ENCODE results near the gene TIMM17A. TPM values are rescaled to one million over a fixed set of nuclear protein-coding genes. Genes with fewer than 3 reads are reported as not detected.

The TIMM17A gene
- total and polyA plus RNA-seq, 2 of the 4 experiments (the other 2 are of a cell fraction) = 80.4 to 87.3 TPM

DNA sequence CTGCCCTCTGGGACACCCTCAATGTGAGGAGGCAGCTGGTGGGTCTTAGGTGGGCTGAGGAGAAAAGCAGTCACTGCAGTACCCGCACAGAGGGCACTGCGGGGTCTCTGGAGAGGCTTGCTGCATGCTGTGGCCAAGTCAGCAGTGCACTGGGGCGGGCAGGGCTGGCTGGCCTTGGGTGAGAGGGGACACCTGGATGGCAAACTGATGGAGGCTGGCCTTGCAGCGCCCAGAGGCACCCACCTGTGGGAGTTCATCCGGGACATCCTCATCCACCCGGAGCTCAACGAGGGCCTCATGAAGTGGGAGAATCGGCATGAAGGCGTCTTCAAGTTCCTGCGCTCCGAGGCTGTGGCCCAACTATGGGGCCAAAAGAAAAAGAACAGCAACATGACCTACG is 58.3 kb downstream of the TIMM17A start:
- Histone ChIP-seq H3K27ac (ENCODE audit: insufficient read depth, low read length) (no peak overlapping the region), H3K9me1 (ENCODE audit: insufficient read depth, low read length) (no peaks in the 10 kb centered on the region; the same call in 1 of the 2 replicates), H3K14ac (replicated peaks; ENCODE audit: low read depth, low read length) (no peak overlapping the region), H3K56ac (ENCODE audit: extremely low read depth, insufficient read depth, low read length) (no peak overlapping the region), H2AK5ac (ENCODE audit: low read depth, low read length) (no peak overlapping the region; the same call in 1 of the 2 replicates), H2BK20ac (ENCODE audit: low read depth, low read length) (no peak overlapping the region), H3K9ac (ENCODE audit: low read depth, low read length) (no peak overlapping the region), H3K4ac (ENCODE audit: low read depth, low read length) (no peak overlapping the region), H3K79me1 (ENCODE audit: low read depth in 1 of 2, low read length in 2 of 2) (no peaks in the 10 kb centered on the region), H3K23ac (ENCODE audit: low read depth, low read length) (no peak overlapping the region), H2AK9ac (replicated peaks; ENCODE audit: low read depth, low read length, poor library complexity) (no peak overlapping the region), H4K5ac (ENCODE audit: low read depth, low read length) (no peak overlapping the region), H2AFZ (replicated peaks; ENCODE audit: low read length, poor library complexity) (no peak overlapping the region), H4K8ac (ENCODE audit: low read depth in 2 of 2, low read length in 2 of 2) (no peak overlapping the region), H2BK120ac (ENCODE audit: low read depth, low read length) (no peak overlapping the region), H3K4me2 (ENCODE audit: low read depth, low read length) (no peak overlapping the region), H3K4me1 (ENCODE audit: control insufficient read depth, insufficient read depth, low read length) (peaks cover 15% of the 10 kb centered on the region), H2BK5ac (ENCODE audit: low read depth, low read length, poor library complexity, severe bottlenecking) (no peak overlapping the region), H2BK15ac (ENCODE audit: low read depth, low read length) (no peak overlapping the region), H3K9me3 (ENCODE audit: control insufficient read depth, insufficient read depth, low read length) (no peaks in the 10 kb centered on the region), H3K4me3 (ENCODE audit: insufficient read depth, low read depth, low read length) (no peak overlapping the region), H3K27me3 (ENCODE audit: control insufficient read depth, insufficient read depth, low read length) (peaks cover 4% of the 10 kb centered on the region), H3K36me3 (ENCODE audit: control insufficient read depth, insufficient read depth, low read length) (no peaks in the 10 kb centered on the region), H4K91ac (ENCODE audit: insufficient read depth, low read depth, low read length) (no peak overlapping the region), H3K18ac (ENCODE audit: low read depth, low read length) (no peak overlapping the region), H4K20me1 (ENCODE audit: insufficient read depth, low read length) (no peaks in the 10 kb centered on the region)
- intact Hi-C loops (cut with micrococcal nuclease) (no loop called here), in situ Hi-C loops (cut with MboI; ENCODE audit: low sequenced_read_pairs) (loop anchor here (5.0 kb wide), 1 partner anchor 104 kb away; no protein-coding TSS in a partner anchor), dilution Hi-C loops (cut with HindIII; ENCODE audit: low sequenced_read_pairs, unreplicated experiment) (no loop called here)
- TF ChIP-seq BHLHE40 (IDR thresholded peaks at IDR 0.05; ENCODE audit: low read depth, low read length) = no peak
- TF ChIP-seq MAFK (IDR thresholded peaks at IDR 0.05; ENCODE audit: low read depth, low read length) = no peak
- no peak for TF ChIP-seq CHD1 (IDR thresholded peaks at IDR 0.05; ENCODE audit: low read depth, low read length)
- TF ChIP-seq RCOR1 (IDR thresholded peaks at IDR 0.05; ENCODE audit: insufficient replicate concordance, low read length) = no peak
- TF ChIP-seq, protein P1, sequence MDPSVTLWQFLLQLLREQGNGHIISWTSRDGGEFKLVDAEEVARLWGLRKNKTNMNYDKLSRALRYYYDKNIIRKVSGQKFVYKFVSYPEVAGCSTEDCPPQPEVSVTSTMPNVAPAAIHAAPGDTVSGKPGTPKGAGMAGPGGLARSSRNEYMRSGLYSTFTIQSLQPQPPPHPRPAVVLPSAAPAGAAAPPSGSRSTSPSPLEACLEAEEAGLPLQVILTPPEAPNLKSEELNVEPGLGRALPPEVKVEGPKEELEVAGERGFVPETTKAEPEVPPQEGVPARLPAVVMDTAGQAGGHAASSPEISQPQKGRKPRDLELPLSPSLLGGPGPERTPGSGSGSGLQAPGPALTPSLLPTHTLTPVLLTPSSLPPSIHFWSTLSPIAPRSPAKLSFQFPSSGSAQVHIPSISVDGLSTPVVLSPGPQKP (IDR thresholded peaks at IDR 0.05; ENCODE audit: borderline replicate concordance, low read depth, low read length) = no peak
- TF ChIP-seq, protein P2, sequence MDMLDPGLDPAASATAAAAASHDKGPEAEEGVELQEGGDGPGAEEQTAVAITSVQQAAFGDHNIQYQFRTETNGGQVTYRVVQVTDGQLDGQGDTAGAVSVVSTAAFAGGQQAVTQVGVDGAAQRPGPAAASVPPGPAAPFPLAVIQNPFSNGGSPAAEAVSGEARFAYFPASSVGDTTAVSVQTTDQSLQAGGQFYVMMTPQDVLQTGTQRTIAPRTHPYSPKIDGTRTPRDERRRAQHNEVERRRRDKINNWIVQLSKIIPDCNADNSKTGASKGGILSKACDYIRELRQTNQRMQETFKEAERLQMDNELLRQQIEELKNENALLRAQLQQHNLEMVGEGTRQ (IDR thresholded peaks at IDR 0.05; ENCODE audit: low read depth, low read length) = no peak
- no peak for TF ChIP-seq FOS (IDR thresholded peaks at IDR 0.05; ENCODE audit: low read depth, low read length)
- no peak for TF ChIP-seq POLR2A (IDR thresholded peaks at IDR 0.05; ENCODE audit: low read depth, low read length)
- TF ChIP-seq, protein P3, sequence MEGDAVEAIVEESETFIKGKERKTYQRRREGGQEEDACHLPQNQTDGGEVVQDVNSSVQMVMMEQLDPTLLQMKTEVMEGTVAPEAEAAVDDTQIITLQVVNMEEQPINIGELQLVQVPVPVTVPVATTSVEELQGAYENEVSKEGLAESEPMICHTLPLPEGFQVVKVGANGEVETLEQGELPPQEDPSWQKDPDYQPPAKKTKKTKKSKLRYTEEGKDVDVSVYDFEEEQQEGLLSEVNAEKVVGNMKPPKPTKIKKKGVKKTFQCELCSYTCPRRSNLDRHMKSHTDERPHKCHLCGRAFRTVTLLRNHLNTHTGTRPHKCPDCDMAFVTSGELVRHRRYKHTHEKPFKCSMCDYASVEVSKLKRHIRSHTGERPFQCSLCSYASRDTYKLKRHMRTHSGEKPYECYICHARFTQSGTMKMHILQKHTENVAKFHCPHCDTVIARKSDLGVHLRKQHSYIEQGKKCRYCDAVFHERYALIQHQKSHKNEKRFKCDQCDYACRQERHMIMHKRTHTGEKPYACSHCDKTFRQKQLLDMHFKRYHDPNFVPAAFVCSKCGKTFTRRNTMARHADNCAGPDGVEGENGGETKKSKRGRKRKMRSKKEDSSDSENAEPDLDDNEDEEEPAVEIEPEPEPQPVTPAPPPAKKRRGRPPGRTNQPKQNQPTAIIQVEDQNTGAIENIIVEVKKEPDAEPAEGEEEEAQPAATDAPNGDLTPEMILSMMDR (conservative IDR thresholded peaks at IDR 0.05; ENCODE audit: low read depth, low read length) = no peak
- no peak for TF ChIP-seq NFE2L2 (IDR thresholded peaks at IDR 0.05; ENCODE audit: low read depth, low read length)
- no peak for TF ChIP-seq RAD21 (IDR thresholded peaks at IDR 0.05; ENCODE audit: low read length)
- CTCF ChIA-PET = no interaction called here
- ATAC-seq (ENCODE audit: low read depth) (no peak), DNase-seq (no peak)
- BruUV-seq (replicated peaks) = no TSS peak
- 89% methylated on average over 8 of the region's 12 CpGs; no CpG with 5 or more reads in 1 of the 2 experiments for WGBS, 2 experiments (ENCODE audit: extremely low coverage in 2 of 2, insufficient read length in 1 of 2)
- POLR2A ChIA-PET (ENCODE audit: unreplicated experiment) = no interaction called here

Measured in IMR-90 (cell line).